Right renal pelvis (tissue), 4 donors: ENCODE measurements around the gene KRTAP1-3. TPM values are rescaled to one million over a fixed set of nuclear protein-coding genes. Genes with fewer than 3 reads are reported as not detected.
"Not testable (repeated sequence)": the region's sequence is repeated elsewhere in the genome, so short reads cannot be mapped to it uniquely, and the experiment has no call there.

Experiments used
- DNase-seq, 4 donors: peaks; one replicate each; pipeline ENCODE4 v3.0.0-alpha.2; 2013; ENCODE audit warnings: low read depth in 4 of 4, low spot score in 3 of 4, missing footprints in 1 of 4
- polyA plus RNA-seq, 4 donors: library from polyadenylated mRNA; unstranded; fragments of 120-200 nt; gene quantifications; one replicate each; pipeline ENCODE4 v1.2.1, GENCODE V29; 2013; ENCODE audit not compliant: insufficient read length in 4 of 4

Gene KRTAP1-3
- polyA plus RNA-seq, 4 donors, result not detected

- not testable (repeated sequence) for DNase-seq
Observed at GRCh38 chr17:41055130-41055529, 20.5 kb upstream of the KRTAP1-3 start, which contains the start of gene KRTAP2-2. Gene KRTAP2-2, minus strand, starts transcription at chr17:41055230. Its CDS starts 19 bp downstream, at chr17:41055211.

DNA sequence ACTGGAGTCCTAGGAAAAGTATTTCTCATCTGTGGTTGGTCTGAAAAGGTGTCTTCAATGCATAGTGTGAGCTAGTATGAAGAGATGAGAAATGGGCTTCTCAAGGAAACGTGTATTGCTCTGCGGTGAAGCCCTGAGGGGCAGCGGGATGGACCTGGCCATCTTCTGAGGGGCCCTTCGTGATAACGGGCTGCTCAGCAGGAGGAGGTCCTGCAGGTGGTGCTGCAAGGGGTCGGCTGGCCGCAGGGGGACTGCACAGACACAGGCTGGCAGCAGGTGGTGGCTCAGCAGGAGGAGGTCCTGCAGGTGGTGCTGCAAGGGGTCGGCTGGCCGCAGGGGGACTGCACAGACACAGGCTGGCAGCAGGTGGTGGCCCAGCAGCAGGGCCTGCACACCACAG lies 19.9 kb upstream of the KRTAP1-3 start:
- not testable (repeated sequence) for DNase-seq

- DNase-seq, result peak in 2 of 4 donors; percentile 4 to 20
Observed at GRCh38 chr17:41054025-41054424, 19.4 kb upstream of the KRTAP1-3 start.

DNA sequence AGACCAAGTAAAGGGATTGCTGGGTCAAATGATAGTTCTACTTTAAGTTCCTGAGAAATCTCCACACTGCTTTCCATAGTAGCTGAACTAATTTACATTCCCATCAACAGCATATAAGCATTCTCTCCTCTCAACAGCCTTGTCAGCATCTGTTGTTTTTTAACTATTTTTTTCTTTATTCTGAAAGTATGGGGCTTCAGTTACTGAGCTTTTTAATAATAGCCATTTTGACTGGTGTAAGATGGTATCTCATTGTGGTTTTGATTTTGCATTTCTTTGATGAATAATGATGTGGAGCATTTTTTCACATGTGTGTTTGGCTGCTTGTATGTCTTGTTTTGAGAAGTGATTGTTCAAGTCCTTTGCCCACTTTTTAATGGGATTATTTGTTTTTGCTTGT lies 17.9 kb upstream of the KRTAP1-3 start:
- DNase-seq, result no peak

DNA sequence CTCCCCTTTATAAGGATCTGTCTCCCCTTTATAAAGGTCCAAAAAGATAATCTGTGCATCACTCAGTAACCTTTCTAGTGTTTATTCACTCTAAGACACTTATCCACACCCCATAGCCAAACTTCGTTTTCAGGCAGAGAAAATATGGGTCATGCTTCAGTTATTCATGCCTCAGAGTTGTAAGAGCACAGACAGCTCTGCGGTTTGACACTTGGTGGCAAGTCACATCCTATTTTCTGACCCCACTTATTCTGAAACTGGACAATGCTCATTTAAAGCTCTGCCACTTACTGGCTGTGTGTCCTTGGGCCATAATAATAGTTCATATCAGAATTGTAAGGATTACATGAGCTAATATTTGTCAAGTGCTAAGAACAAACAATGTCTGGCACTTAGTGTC lies 14.4 kb upstream of the KRTAP1-3 start:
- no peak for DNase-seq

GRCh38 chr17:41048441-41048840 lies 13.8 kb upstream of the KRTAP1-3 start:
- DNase-seq, result no peak

DNA sequence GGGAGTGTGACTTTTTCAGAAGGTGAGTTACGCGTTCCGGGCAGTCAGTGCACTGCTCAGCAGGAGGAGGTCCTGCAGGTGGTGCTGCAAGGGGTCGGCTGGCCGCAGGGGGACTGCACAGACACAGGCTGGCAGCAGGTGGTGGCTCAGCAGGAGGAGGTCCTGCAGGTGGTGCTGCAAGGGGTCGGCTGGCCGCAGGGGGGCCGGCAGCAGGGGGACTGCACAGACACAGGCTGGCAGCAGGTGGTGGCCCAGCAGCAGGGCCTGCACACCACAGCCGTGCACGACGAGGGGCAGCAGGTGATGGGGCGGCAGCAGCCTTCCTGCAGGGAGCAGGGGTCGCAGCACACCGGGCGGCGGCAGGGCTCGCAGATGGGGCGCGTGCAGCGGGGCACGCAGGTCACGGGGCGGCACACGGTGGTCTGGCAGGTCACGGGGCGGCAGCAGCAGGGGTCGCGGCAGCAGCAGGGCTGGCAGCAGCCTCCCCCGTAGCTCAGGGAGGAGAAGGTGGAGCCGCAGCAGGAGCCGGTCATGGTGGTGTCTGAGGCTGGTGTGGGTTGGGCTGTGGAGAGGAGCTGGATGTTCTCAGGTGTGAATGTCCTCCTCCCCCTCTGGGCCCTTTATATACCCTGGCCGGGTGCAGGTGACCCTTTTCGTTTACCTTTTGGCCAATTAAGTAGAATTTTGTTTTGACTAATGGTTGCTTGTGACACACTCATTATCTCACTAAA lies 12.2 kb upstream of the KRTAP1-3 start, which contains the start of gene KRTAP2-1:
KRTAP2-1 (minus strand) TSS at position 582 of the 731 bp plus-strand sequence; CDS start at position 533, 49 bp downstream.
- DNase-seq, result not testable (repeated sequence)

DNA sequence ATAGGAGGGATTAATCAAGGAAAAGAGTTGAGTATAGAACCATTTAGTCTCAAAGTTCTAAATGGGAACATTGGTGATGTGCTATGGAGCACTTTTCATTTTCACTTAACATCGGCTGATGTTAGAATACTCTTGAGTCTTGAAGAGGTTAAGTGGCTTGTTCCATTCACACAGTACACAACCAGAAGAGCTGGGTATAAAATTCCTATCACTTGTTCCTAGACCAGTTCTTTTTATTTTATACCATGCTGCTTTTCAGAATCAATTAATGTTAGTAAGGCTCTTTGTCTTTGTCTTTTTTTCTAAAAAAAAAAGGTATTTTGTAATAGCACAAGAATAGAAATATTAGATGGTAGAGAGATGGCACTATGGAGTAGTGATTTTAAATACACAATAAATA lies 8.3 kb upstream of the KRTAP1-3 start:
- DNase-seq, result no peak

- not testable (repeated sequence) for DNase-seq
Observed at GRCh38 chr17:41040783-41041571, 6.3 kb upstream of the KRTAP1-3 start, which contains the start of gene KRTAP1-1. Gene KRTAP1-1, minus strand, starts transcription at chr17:41041450. Its CDS starts 53 bp downstream, at chr17:41041397.

- DNase-seq, result no peak
Observed at GRCh38 chr17:41037853-41038350, 3.2 kb upstream of the KRTAP1-3 start.

- DNase-seq, result no peak
Observed at GRCh38 chr17:41029633-41030245, 4.9 kb downstream of the KRTAP1-3 start, which contains the start of gene KRTAP1-4. Gene KRTAP1-4, minus strand, starts transcription at chr17:41030195. Its CDS starts 117 bp downstream, at chr17:41030078.

- DNase-seq, result no peak
Observed at GRCh38 chr17:41026715-41027471, 7.8 kb downstream of the KRTAP1-3 start, which contains the start of gene KRTAP1-5. Gene KRTAP1-5, minus strand, starts transcription at chr17:41027208. Its CDS starts 53 bp downstream, at chr17:41027155.

DNA sequence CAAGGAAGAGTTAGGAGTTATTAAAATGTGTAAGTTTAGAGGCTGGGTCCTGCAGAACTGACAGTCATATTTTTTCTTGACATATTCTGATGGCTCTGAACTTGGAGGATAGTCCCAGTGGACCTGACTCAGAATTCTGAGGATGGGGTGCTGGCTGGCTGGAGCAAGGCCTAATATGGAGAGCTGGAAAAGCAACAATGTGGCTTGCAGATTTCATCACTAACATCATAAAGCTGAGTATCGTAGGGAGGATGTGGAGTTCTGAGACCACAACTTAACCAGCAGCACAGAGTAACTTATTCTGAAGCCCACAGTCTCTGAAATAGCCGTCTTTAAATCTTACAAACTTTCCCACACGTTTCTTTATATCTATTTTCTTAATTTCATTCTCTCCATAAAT lies 10.0 kb downstream of the KRTAP1-3 start:
- no peak for DNase-seq

DNA sequence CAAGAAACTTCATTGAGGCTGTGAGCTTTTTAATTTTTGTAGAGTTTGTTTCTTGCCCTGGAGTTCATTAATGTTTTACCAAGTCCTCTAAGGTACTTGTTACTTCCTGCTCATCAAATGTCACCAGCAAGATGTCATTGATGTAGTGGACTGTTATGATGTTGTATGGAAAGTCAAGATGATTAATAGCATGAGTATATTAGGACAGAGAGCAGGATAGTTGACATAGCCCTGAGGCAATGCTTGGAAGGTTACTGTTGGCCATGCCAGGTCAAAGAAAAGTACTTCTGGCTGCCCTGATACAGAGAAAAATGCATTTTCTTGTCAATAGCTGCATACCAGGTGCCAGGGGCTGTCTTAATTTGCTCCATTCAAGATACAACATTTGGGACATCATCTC lies 14.3 kb downstream of the KRTAP1-3 start:
- no peak for DNase-seq

- no peak for DNase-seq
Observed at GRCh38 chr17:41019415-41019814, 15.3 kb downstream of the KRTAP1-3 start.

DNA sequence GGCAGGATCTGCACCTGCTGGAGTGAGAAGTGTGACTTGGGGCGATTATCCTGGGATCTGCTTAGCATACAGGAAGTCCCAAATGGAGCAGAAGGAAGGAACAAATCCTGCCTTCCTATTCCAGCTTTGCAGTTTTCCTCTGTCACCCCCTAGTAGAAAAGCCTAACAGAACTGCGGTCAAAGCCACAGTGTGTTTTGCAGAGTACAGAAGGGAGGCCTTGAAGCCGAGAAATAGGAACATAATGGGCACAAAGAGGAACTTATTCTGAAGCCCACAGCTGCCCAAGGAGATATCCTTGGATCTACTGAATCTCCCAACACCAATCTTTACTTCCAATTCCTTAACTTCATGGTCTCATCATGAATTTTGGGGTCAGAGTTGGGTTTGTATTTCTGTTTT lies 16.1 kb downstream of the KRTAP1-3 start:
- no peak for DNase-seq

DNA sequence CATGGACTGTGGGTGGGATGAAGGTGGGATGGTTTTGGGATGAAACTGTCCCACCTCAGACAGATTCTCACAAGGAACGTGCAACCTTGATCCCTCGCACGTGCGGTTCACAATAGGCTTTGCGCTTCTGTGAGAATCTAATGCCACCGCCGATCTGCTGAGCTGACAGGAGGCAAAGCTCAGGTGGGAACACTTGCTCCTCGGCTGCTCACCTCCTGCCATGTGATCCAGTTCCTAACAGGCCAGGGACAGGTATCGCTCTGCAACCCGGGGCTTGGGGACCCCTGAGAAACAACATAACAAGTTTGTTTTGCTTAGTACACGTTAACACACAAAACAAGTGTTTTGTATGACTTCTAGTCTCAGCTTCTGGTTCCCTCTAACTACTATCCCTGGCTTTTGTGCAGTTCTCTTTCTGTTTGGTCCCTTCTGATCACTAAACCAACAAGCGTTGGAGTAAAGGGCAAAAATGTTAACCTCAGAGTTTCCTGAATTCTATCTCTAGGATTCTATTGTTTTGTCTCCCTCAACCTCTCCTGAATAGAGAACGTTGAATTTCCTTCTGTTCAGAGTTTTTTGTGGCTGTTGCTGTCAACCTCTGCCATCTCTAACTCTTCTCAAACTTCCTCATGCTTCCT lies 18.0 kb downstream of the KRTAP1-3 start:
- no peak for DNase-seq

- DNase-seq, result no peak
Observed at GRCh38 chr17:41015454-41015853, 19.2 kb downstream of the KRTAP1-3 start.

DNA sequence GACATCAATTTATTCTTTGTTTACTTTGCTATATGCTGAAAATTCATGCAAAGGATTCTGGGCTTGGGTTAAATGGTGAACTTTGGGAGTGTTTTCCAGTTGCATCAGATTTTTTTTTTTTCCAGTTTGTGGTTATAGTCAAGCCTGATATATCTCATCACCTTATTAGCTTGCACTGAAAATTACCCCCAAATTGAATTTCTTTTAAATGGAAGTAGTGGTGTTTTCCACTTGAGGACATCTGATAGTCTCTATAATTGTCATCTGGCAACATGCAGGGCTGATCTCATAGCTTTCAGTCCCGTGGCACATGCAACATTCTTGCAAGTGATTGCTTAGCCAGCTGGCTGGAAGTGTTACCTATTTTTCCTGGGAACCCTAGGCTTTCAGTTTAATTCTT lies 21.1 kb downstream of the KRTAP1-3 start:
- no peak for DNase-seq
